ENCODE data around the gene LRCH1. TPM values are rescaled to one million over a fixed set of nuclear protein-coding genes. Genes with fewer than 3 reads are reported as not detected.

The LRCH1 gene
- total RNA-seq, 4 donors from 2014 or later = 17.2 to 25.7 (median 21.9) TPM

DNA sequence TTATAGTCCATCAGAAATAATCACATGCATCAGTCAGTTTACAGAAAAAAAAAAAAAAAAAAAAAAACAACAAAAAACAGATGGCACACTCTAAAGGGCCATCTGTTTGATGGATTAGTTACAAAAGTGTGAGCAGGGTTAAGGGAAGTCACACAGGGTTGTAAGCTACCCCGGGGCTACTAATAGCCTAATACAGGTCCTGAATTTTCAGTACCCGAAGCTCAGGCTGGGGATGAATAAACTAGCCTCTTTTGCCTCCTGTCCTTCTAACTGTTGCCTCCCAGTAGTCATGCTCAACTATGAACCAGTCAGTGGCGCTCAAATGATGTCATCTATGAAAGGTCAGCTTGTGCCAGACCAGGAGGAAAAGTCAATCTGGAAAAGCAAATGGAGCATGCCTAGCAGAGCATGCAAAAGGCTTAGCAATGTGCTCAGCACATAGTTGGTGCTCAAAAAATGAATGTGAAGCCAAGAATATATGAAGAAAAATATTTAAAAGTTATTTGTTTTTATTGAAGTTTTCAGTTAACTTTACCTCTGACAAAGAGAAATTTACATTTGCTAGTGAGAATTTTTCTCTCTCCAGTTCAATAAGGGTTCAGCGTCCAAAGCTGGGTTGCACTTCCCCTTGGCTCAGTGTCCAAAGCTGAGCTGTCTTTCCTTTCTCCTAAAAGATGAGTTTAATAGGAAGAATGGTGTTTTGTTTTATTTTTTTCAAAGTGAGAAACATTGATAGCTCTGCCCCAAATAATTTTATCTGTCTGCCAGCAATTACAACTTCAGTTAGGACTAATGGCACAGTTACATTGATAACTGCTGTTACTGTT lies 30.8 kb upstream of the LRCH1 start:
- no peak overlapping the region for H3K4me3 ChIP-seq
- peak overlapping the region in 1 of 4 donors; percentile 43 for H3K27ac ChIP-seq
- 26 to 31% methylated on average over 4 of the region's 4 CpGs for WGBS, 2 donors
- H3K4me1 ChIP-seq = peaks cover 0 to 33% (median 9%) of the 10 kb centered on the region in 4 donors
- no peaks in the 10 kb centered on the region for H3K36me3 ChIP-seq
- H3K27me3 ChIP-seq = no peaks in the 10 kb centered on the region
- H3K9me3 ChIP-seq = peaks cover 0 to 3% (median 0%) of the 10 kb centered on the region in 4 donors
- DNase-seq (ENCODE audit: low spot score in 2 of 2) = no peak
- no peak for TF ChIP-seq EP300 (IDR thresholded peaks at IDR 0.05)
- TF ChIP-seq, protein P1, sequence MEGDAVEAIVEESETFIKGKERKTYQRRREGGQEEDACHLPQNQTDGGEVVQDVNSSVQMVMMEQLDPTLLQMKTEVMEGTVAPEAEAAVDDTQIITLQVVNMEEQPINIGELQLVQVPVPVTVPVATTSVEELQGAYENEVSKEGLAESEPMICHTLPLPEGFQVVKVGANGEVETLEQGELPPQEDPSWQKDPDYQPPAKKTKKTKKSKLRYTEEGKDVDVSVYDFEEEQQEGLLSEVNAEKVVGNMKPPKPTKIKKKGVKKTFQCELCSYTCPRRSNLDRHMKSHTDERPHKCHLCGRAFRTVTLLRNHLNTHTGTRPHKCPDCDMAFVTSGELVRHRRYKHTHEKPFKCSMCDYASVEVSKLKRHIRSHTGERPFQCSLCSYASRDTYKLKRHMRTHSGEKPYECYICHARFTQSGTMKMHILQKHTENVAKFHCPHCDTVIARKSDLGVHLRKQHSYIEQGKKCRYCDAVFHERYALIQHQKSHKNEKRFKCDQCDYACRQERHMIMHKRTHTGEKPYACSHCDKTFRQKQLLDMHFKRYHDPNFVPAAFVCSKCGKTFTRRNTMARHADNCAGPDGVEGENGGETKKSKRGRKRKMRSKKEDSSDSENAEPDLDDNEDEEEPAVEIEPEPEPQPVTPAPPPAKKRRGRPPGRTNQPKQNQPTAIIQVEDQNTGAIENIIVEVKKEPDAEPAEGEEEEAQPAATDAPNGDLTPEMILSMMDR (IDR thresholded peaks at IDR 0.05) = no peak
- TF ChIP-seq POLR2A (IDR thresholded peaks at IDR 0.05) = no peak

DNA sequence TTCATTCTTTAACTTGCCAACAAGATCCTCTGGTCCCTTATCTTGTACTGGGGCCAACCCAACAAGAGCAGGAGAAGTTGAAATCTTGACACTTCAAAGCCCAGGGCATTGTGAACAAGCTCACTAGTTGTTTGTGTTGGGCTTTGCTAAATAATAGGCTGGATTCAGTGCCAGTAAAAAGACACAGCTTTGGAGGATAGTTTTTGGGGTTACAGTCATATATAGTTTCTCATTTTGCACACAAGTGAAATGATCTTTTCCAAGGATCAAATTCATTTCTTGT lies 30.3 kb upstream of the LRCH1 start:
- TF ChIP-seq POLR2A (IDR thresholded peaks at IDR 0.05) (no peak), EP300 (IDR thresholded peaks at IDR 0.05) (no peak)
- TF ChIP-seq, protein P1 (IDR thresholded peaks at IDR 0.05) = no peak
- Histone ChIP-seq H3K36me3 (no peaks in the 10 kb centered on the region), H3K27me3 (no peaks in the 10 kb centered on the region), H3K4me1 (peaks cover 0 to 30% (median 7%) of the 10 kb centered on the region in 4 donors), H3K4me3 (no peak overlapping the region), H3K9me3 (peaks cover 0 to 3% (median 0%) of the 10 kb centered on the region in 4 donors), H3K27ac (no peak overlapping the region)
- no peak for DNase-seq (ENCODE audit: low spot score in 2 of 2)

- no peak for DNase-seq (ENCODE audit: low spot score in 2 of 2)
- Histone ChIP-seq H3K36me3 (no peaks in the 10 kb centered on the region), H3K4me3 (no peak overlapping the region), H3K4me1 (peaks cover 0 to 30% (median 7%) of the 10 kb centered on the region in 4 donors), H3K27ac (peak overlapping the region in 1 of 4 donors; percentile 4), H3K9me3 (peaks cover 0 to 3% (median 0%) of the 10 kb centered on the region in 4 donors), H3K27me3 (no peaks in the 10 kb centered on the region)
- WGBS, 2 donors = 29 to 34% methylated on average over 2 of the region's 2 CpGs
- TF ChIP-seq POLR2A (IDR thresholded peaks at IDR 0.05) (no peak), EP300 (IDR thresholded peaks at IDR 0.05) (no peak)
- TF ChIP-seq, protein P1 (IDR thresholded peaks at IDR 0.05) = no peak
These were observed 28.8 kb upstream of the LRCH1 start for GRCh38 chr13:46523972-46524752.

GRCh38 chr13:46526100-46526735 lies 26.8 kb upstream of the LRCH1 start:
- Histone ChIP-seq H3K4me1 (peaks cover 0 to 36% (median 7%) of the 10 kb centered on the region in 4 donors), H3K4me3 (no peak overlapping the region), H3K27me3 (no peaks in the 10 kb centered on the region), H3K36me3 (no peaks in the 10 kb centered on the region), H3K9me3 (peaks cover 0 to 3% (median 0%) of the 10 kb centered on the region in 4 donors), H3K27ac (no peak overlapping the region)
- no peak for DNase-seq (ENCODE audit: low spot score in 2 of 2)
- no peak for TF ChIP-seq POLR2A (IDR thresholded peaks at IDR 0.05)
- TF ChIP-seq, protein P1 (IDR thresholded peaks at IDR 0.05) = no peak
- TF ChIP-seq EP300 (IDR thresholded peaks at IDR 0.05) = no peak
- WGBS, 2 donors = 75 to 79% methylated on average over 7 of the region's 7 CpGs
